Measurements from ENCODE around the gene HHAT.

DNA sequence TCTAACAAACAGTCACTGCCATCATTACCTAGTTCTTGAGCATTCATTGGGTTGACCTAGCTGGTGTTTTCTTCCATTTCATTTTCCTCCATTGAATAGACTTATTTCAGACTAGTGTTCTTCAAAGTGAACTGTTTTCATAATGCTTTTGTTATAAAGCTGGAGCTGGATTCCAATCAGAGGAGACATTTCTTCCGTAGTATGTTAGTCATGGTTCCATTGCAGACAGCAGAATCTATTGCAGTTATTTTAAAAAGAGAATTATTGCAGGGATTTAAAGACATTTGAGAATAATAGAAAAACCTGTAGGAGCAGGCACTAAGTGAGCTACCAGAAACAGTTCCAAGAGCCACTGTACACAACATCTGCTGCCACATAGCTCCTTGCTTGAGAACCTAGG, 50.0 kb downstream of the HHAT start:
- no peak for TF ChIP-seq POLR2AphosphoS5 (IDR thresholded peaks at IDR 0.05)
- TF ChIP-seq POLR2A (IDR thresholded peaks at IDR 0.05): no peak
- TF ChIP-seq, protein P1, sequence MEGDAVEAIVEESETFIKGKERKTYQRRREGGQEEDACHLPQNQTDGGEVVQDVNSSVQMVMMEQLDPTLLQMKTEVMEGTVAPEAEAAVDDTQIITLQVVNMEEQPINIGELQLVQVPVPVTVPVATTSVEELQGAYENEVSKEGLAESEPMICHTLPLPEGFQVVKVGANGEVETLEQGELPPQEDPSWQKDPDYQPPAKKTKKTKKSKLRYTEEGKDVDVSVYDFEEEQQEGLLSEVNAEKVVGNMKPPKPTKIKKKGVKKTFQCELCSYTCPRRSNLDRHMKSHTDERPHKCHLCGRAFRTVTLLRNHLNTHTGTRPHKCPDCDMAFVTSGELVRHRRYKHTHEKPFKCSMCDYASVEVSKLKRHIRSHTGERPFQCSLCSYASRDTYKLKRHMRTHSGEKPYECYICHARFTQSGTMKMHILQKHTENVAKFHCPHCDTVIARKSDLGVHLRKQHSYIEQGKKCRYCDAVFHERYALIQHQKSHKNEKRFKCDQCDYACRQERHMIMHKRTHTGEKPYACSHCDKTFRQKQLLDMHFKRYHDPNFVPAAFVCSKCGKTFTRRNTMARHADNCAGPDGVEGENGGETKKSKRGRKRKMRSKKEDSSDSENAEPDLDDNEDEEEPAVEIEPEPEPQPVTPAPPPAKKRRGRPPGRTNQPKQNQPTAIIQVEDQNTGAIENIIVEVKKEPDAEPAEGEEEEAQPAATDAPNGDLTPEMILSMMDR (IDR thresholded peaks at IDR 0.05): no peak

Measured in breast epithelium (tissue), 3 donors.